SK-N-SH treated with all-trans-retinoic acid at 6 μM for 48 hours (cell line): Measurements from ENCODE around the gene ATP8A1.

ENCODE experiments used
- ARNTL ChIP-seq: fragments of 450-650 bp; formaldehyde crosslinking; IDR thresholded peaks from 2 replicates; pipeline ENCODE4 v1.5.0; 2020; ENCODE audit warnings: low read depth, mild to moderate bottlenecking, moderate library complexity, borderline replicate concordance
- SNAI2 ChIP-seq: fragments of 250-450 bp; sonication (Bioruptor Pico); IDR thresholded peaks from 2 replicates; pipeline ENCODE4 v1.5.0; 2020; ENCODE audit warnings: mild to moderate bottlenecking, moderate library complexity
- TOX ChIP-seq: fragments of 250-450 bp; sonication (Bioruptor Pico); IDR thresholded peaks from 2 replicates; pipeline ENCODE4 v1.8.0; 2021; ENCODE audit warnings: mild to moderate bottlenecking, moderate library complexity, borderline replicate concordance
- ZFP3 ChIP-seq: fragments of 250-450 bp; sonication (Bioruptor Pico); IDR thresholded peaks from 2 replicates; pipeline ENCODE4 v1.5.0; 2020; ENCODE audit warnings: mild to moderate bottlenecking, moderate library complexity
- ZNF565 ChIP-seq: fragments of 450-650 bp; formaldehyde crosslinking; conservative IDR thresholded peaks from 2 replicates; pipeline ENCODE4 v1.5.0; 2020; ENCODE audit warnings: low read depth, mild to moderate bottlenecking, moderate library complexity
- ZNF8 ChIP-seq: fragments of 450-650 bp; formaldehyde crosslinking; IDR thresholded peaks from 2 replicates; pipeline ENCODE4 v1.5.0; 2020; ENCODE audit warnings: mild to moderate bottlenecking, moderate library complexity
- TF ChIP-seq, protein P1 (sequence below): fragments of 250-450 bp; sonication (Bioruptor Pico); IDR thresholded peaks from 2 replicates; pipeline ENCODE4 v1.8.0; 2020; ENCODE audit warnings: mild to moderate bottlenecking, moderate library complexity, borderline replicate concordance
- TF ChIP-seq, protein P2 (sequence below): fragments of 250-450 bp; sonication (Bioruptor Pico); IDR thresholded peaks from 2 replicates; pipeline ENCODE4 v1.8.0; 2021; ENCODE audit warnings: low read depth, mild to moderate bottlenecking, moderate library complexity, borderline replicate concordance

DNA sequence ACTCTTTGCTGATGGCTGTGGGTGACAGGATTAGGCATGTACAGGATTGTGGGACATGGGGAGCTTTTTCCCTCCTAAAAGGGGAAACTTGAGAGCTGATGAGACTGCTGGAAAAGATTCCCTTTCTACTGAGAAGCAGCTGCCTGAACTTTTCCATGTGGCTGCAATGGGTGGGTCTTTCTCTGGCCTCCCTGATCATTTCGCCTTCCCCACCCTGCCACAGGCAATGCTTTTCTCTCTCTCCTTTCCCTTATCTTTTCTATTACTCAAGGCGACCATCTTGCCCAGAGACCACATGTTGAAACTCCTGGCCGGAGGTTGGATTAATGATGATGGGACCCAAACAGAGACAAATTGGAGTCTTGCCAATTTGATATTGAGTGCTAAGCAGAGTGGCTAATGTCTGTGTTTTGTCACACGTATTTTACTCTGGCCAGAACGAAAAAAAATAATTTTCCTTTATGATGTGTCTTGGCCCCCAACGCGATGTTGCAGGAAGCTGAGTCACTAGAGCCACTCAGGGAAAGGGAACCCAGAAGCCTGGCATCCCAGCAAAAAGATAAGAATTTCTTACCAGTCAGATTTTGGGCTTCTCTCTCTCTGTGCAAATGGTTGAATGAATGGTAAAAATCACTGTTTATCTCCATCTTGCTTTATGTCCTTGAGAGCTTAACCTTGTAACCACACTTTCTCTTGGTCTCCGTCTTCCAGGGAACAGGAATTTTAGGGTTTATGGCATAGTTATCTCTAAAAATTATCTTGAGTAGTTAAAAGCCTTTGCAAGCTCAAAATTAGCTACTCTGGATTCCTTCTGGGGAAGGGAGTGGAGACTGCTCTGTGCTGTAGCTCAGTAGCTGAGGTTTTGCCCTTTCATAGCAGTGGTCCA lies 19.4 kb upstream of the ATP8A1 start:
- TF ChIP-seq ZNF8 (no peak), SNAI2 (no peak), ZNF565 (CRISPR knock-in tag) (no peak), ARNTL (CRISPR knock-in tag) (no peak), TOX (CRISPR knock-in tag) (no peak), ZFP3 (CRISPR knock-in tag) (no peak)
- TF ChIP-seq, protein P1, sequence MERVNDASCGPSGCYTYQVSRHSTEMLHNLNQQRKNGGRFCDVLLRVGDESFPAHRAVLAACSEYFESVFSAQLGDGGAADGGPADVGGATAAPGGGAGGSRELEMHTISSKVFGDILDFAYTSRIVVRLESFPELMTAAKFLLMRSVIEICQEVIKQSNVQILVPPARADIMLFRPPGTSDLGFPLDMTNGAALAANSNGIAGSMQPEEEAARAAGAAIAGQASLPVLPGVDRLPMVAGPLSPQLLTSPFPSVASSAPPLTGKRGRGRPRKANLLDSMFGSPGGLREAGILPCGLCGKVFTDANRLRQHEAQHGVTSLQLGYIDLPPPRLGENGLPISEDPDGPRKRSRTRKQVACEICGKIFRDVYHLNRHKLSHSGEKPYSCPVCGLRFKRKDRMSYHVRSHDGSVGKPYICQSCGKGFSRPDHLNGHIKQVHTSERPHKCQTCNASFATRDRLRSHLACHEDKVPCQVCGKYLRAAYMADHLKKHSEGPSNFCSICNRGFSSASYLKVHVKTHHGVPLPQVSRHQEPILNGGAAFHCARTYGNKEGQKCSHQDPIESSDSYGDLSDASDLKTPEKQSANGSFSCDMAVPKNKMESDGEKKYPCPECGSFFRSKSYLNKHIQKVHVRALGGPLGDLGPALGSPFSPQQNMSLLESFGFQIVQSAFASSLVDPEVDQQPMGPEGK (CRISPR knock-in tag), result no peak
- TF ChIP-seq, protein P2, sequence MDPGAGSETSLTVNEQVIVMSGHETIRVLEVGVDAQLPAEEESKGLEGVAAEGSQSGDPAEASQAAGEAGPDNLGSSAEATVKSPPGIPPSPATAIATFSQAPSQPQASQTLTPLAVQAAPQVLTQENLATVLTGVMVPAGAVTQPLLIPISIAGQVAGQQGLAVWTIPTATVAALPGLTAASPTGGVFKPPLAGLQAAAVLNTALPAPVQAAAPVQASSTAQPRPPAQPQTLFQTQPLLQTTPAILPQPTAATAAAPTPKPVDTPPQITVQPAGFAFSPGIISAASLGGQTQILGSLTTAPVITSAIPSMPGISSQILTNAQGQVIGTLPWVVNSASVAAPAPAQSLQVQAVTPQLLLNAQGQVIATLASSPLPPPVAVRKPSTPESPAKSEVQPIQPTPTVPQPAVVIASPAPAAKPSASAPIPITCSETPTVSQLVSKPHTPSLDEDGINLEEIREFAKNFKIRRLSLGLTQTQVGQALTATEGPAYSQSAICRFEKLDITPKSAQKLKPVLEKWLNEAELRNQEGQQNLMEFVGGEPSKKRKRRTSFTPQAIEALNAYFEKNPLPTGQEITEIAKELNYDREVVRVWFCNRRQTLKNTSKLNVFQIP (CRISPR knock-in tag), result no peak
